ENCODE results near the gene KRT16. TPM values are rescaled to one million over a fixed set of nuclear protein-coding genes. Genes with fewer than 3 reads are reported as not detected.

The KRT16 gene
- total RNA-seq, 4 donors from 2014 or later, result not detected

DNA sequence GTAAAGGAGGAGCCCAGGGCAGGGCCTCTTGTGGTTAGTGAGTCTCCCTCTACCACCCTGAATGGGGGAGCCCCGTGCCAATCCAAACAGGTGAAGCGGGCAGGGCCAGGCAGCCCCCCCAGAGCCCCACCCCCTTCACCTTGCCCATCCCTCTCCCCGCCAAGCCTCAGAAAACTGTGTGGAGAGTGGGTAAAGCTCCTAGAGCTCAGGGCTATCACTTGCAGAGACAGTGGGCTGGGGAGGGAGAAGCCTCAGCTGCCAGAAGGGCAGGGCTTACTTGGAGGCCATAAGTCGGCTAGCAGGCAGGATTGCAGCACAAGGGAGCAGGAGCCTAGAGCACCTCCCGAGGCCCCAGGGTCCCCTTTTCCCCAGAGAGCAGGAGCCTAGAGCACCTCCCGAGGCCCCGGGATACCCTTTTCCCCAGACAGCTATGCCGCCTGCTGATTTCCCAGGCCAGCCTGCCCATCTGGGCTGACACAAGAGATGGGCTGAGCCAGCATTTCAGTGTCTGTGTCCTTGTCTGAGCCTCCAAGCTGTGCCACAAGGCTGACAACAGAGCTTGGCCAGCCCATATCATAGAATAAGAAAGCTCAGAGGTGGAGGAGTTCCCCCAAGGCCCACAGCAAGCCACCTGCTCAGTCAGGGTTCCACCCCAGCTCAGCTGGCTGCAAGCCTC lies 19.1 kb downstream of the KRT16 start:
- no peaks in the 10 kb centered on the region for H3K4me1 ChIP-seq
- no peak overlapping the region for H3K27ac ChIP-seq
- H3K9me3 ChIP-seq, result no peaks in the 10 kb centered on the region
- no peak for DNase-seq
- intact Hi-C loops (cut with DNase I; ENCODE audit: low total_unique reads), result no loop called here
- no peak overlapping the region for H3K4me3 ChIP-seq
- H3K36me3 ChIP-seq, result no peaks in the 10 kb centered on the region
- no peaks in the 10 kb centered on the region for H3K27me3 ChIP-seq
- TF ChIP-seq, protein P1, sequence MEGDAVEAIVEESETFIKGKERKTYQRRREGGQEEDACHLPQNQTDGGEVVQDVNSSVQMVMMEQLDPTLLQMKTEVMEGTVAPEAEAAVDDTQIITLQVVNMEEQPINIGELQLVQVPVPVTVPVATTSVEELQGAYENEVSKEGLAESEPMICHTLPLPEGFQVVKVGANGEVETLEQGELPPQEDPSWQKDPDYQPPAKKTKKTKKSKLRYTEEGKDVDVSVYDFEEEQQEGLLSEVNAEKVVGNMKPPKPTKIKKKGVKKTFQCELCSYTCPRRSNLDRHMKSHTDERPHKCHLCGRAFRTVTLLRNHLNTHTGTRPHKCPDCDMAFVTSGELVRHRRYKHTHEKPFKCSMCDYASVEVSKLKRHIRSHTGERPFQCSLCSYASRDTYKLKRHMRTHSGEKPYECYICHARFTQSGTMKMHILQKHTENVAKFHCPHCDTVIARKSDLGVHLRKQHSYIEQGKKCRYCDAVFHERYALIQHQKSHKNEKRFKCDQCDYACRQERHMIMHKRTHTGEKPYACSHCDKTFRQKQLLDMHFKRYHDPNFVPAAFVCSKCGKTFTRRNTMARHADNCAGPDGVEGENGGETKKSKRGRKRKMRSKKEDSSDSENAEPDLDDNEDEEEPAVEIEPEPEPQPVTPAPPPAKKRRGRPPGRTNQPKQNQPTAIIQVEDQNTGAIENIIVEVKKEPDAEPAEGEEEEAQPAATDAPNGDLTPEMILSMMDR (IDR thresholded peaks at IDR 0.05), result no peak
- TF ChIP-seq POLR2A (IDR thresholded peaks at IDR 0.05), result no peak

DNA sequence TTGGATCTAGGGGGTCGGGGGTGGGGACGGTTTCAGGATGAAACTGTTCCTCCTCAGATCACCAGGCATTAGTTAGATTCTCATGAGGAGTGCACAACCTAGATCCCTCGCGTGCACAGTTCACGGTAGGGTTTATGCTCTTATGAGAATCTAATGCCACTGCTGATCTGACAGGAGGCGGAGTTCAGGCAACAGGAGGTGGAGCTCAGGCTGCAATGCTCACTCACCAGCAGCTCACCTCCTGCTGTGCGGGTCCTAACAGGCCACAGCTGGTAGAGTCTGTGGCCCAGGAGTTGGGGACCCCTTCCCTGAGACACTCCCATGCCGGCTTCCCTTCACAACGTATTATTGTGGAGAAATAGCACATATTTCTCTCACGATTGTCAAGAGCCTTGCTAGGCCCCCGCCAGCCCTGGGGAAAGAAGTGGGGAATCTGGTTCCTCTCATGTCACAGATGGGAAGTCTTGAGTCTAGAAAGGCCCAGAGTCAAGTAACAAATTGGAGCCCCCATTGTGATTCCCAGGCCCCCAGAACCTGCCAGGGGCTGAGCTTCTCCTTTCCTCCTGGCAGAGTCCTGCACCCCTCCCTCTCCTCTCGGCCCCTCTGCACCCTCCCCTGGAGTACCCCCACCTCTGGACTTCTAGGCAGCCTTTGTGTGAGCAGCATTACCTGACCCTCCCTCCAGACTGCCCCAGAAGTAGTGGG lies 19.8 kb downstream of the KRT16 start:
- no peaks in the 10 kb centered on the region for H3K36me3 ChIP-seq
- TF ChIP-seq, protein P1 (IDR thresholded peaks at IDR 0.05), result no peak
- no peak for TF ChIP-seq POLR2A (IDR thresholded peaks at IDR 0.05)
- H3K4me1 ChIP-seq, result no peaks in the 10 kb centered on the region
- no peak overlapping the region for H3K27ac ChIP-seq
- intact Hi-C loops (cut with DNase I; ENCODE audit: low total_unique reads), result no loop called here
- no peak for DNase-seq
- no peaks in the 10 kb centered on the region for H3K9me3 ChIP-seq
- H3K4me3 ChIP-seq, result no peak overlapping the region
- H3K27me3 ChIP-seq, result no peaks in the 10 kb centered on the region

DNA sequence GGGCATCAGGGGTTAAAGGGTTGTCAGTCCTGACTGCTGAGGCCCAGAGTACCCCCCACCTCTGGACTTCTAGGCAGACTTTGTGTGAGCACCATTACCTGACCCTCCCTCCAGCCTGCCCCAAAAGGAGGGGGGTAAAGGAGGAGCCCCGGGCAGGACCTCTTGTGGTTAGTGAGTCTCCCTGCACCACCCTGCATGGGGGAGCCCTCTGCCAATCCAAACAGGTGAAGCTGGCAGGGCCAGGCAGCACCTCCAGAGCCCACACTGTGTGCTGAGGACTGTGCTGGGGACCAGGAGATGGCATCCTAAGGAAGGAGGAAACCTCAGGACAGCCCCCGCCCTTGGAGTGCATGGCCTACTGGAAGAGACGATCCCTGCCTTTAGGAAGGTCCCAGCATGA lies 23.3 kb downstream of the KRT16 start:
- H3K27me3 ChIP-seq, result no peaks in the 10 kb centered on the region
- H3K9me3 ChIP-seq, result no peaks in the 10 kb centered on the region
- intact Hi-C loops (cut with DNase I; ENCODE audit: low total_unique reads), result no loop called here
- TF ChIP-seq, protein P1 (IDR thresholded peaks at IDR 0.05), result no peak
- TF ChIP-seq POLR2A (IDR thresholded peaks at IDR 0.05), result no peak
- no peaks in the 10 kb centered on the region for H3K36me3 ChIP-seq
- H3K4me3 ChIP-seq, result no peak overlapping the region
- H3K4me1 ChIP-seq, result no peaks in the 10 kb centered on the region
- DNase-seq, result no peak
- no peak overlapping the region for H3K27ac ChIP-seq

DNA sequence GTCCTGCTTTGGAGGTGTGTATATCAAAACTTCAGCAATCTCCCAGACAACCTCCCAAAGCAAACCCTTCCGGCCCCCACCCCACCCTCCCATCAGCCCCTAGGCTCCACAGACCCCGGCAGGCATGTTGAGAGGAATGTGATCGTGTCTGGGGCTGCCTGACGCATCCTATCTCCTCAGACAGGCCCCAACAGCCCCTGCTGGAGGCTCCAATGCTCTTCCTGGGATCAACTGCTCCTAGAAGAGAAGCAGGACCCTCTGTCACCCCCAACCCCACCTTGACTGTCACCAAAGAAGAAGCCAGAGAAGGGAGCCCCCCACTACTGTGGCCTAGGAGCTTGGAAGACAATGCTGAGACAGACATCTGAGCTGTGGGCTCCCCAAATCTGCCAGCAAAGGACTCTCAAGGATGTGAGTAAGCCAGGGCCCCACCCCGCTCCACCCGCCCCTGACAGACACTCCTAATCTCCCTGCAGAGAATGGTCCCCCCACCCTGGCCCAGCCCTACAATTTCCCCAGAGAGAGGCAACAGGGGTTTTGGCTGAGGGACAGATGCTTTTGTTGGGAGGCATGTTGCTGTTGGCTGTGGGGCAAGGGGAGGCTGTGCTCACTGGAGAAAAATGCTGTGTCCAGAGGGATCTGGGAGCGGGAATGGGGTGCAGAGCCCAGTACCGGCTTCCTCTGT lies 24.3 kb downstream of the KRT16 start:
- intact Hi-C loops (cut with DNase I; ENCODE audit: low total_unique reads), result no loop called here
- Histone ChIP-seq H3K36me3 (no peaks in the 10 kb centered on the region), H3K27ac (no peak overlapping the region), H3K27me3 (no peaks in the 10 kb centered on the region), H3K9me3 (no peaks in the 10 kb centered on the region), H3K4me1 (no peaks in the 10 kb centered on the region), H3K4me3 (no peak overlapping the region)
- TF ChIP-seq, protein P1 (IDR thresholded peaks at IDR 0.05), result no peak
- TF ChIP-seq POLR2A (IDR thresholded peaks at IDR 0.05), result no peak
- no peak for DNase-seq
